Measurements from ENCODE around the gene SYT14. TPM values are rescaled to one million over a fixed set of nuclear protein-coding genes. Genes with fewer than 3 reads are reported as not detected.

Gene SYT14
- total RNA-seq, 1 experiment from 2014 or later, result 10.3 TPM

GRCh38 chr1:209920844-209921243 is 17.2 kb upstream of the SYT14 start:
- WGBS (ENCODE audit: extremely low coverage, insufficient read length, low lambda C conversion rate), result no CpG with 5 or more reads among the region's 1 CpG
- H3K27me3 Mint-ChIP-seq (ENCODE audit: low read depth), result no peaks in the 10 kb centered on the region

More at GRCh38 chr1:209920844-209921243, 17.2 kb upstream of the SYT14 start:
- no peak overlapping the region for H2AK5ac ChIP-seq (ENCODE audit: insufficient read length, low read length)
- H3K27me3 ChIP-seq (ENCODE audit: insufficient read depth, low read length), result no peaks in the 10 kb centered on the region
- no peak overlapping the region for H3K4me2 ChIP-seq (ENCODE audit: insufficient read depth, insufficient read length, low read length)
- DNase-seq, result no peak
- no peaks in the 10 kb centered on the region for H3K79me2 ChIP-seq (ENCODE audit: insufficient read depth, low read length)
- H3K4me1 Mint-ChIP-seq, result peaks cover 0 to 5% of the 10 kb centered on the region in 2 experiments; a peak in 3 of 4 replicates
- H4K8ac ChIP-seq (replicated peaks; ENCODE audit: insufficient read length, low read depth, low read length), result no peak overlapping the region
- H3K9me3 Mint-ChIP-seq, result peaks cover 11 to 13% of the 10 kb centered on the region in 2 experiments
- no peak overlapping the region for H2BK5ac ChIP-seq (ENCODE audit: insufficient read length, low read length)
- H3K9me3 ChIP-seq (ENCODE audit: control insufficient read depth, low read depth, low read length), result no peaks in the 10 kb centered on the region
- H2BK20ac ChIP-seq (ENCODE audit: low read depth, low read length, poor library complexity, severe bottlenecking), result no peak overlapping the region
- H3K23ac ChIP-seq (ENCODE audit: insufficient read length, low read depth, low read length), result no peak overlapping the region
- no peak overlapping the region for H3T11ph ChIP-seq (ENCODE audit: low read length)
- H3K27ac ChIP-seq (ENCODE audit: insufficient read length, low read depth, low read length), result no peak overlapping the region
- H3K36me3 Mint-ChIP-seq (ENCODE audit: insufficient read depth in 1 of 3, low read depth in 3 of 3), result peaks cover 4 to 16% (median 6%) of the 10 kb centered on the region in 3 experiments
- H3K14ac ChIP-seq (ENCODE audit: insufficient read depth, low read length), result no peak overlapping the region
- H2BK120ac ChIP-seq (ENCODE audit: low read depth, low read length, poor library complexity, severe bottlenecking), result no peak overlapping the region
- H2BK12ac ChIP-seq (ENCODE audit: insufficient read length, low read depth, low read length), result no peak overlapping the region
- H4K91ac ChIP-seq (ENCODE audit: insufficient read length, low read depth, low read length), result no peak overlapping the region
- no peak overlapping the region for H2AFZ ChIP-seq (ENCODE audit: low read length)
- H4K5ac ChIP-seq (ENCODE audit: insufficient read length, low read depth, low read length), result no peak overlapping the region
- H4K20me1 ChIP-seq (ENCODE audit: control insufficient read depth, insufficient read depth, insufficient read length), result no peaks in the 10 kb centered on the region
- H3K56ac ChIP-seq (ENCODE audit: insufficient read length, low read depth, low read length), result no peak overlapping the region
- H3K4me3 Mint-ChIP-seq, result no peak overlapping the region
- H3K79me1 ChIP-seq (ENCODE audit: insufficient read depth, low read depth, low read length, poor library complexity, severe bottlenecking), result no peaks in the 10 kb centered on the region
- no peak overlapping the region for H3K27ac Mint-ChIP-seq
- no peak overlapping the region for H3K18ac ChIP-seq (ENCODE audit: insufficient read length, low read depth, low read length)
- TF ChIP-seq CTCF (conservative IDR thresholded peaks at IDR 0.05), result no peak
- H2BK15ac ChIP-seq (ENCODE audit: low read depth, low read length), result no peak overlapping the region
- H3K23me2 ChIP-seq (ENCODE audit: insufficient read length, low read depth, low read length, poor library complexity, severe bottlenecking), result no peaks in the 10 kb centered on the region
- H3K4me1 ChIP-seq (ENCODE audit: insufficient read depth, low read length), result no peaks in the 10 kb centered on the region
- H3K9ac ChIP-seq (ENCODE audit: extremely low read depth, insufficient read length, low read length), result no peak overlapping the region
- no peak overlapping the region for H3K4ac ChIP-seq (ENCODE audit: low read depth, low read length)
